Fibroblast of lung (primary cell): ENCODE results near the gene SORCS2. TPM values are rescaled to one million over a fixed set of nuclear protein-coding genes. Genes with fewer than 3 reads are reported as not detected.

ENCODE experiments used
- DNase-seq, 2 donors: peaks; one replicate each; pipeline versions ENCODE4 v3.0.0 to v3.0.0-alpha.2; 2010; ENCODE audit warnings: low read depth in 2 of 2
- H2AFZ ChIP-seq: 2 replicates; pipeline ENCODE4 v1.5.1; 2012; ENCODE audit warnings: low read length, control low read depth, inconsistent platforms
- H3K27ac ChIP-seq: 2 replicates; pipeline ENCODE4 v1.5.1; 2011; ENCODE audit warnings: low read length, control low read depth; ENCODE audit not compliant: insufficient read depth
- H3K27me3 ChIP-seq: 2 replicates; pipeline ENCODE4 v1.5.1; 2011; ENCODE audit warnings: mild to moderate bottlenecking, low read length; ENCODE audit not compliant: control insufficient read depth, insufficient read depth
- H3K36me3 ChIP-seq: 2 replicates; pipeline ENCODE4 v1.5.1; 2011; ENCODE audit warnings: low read length; ENCODE audit not compliant: control insufficient read depth, insufficient read depth
- H3K4me1 ChIP-seq: 2 replicates; pipeline ENCODE4 v1.5.1; 2011; ENCODE audit warnings: low read length; ENCODE audit not compliant: control insufficient read depth, insufficient read depth; ENCODE audit errors: extremely low read depth
- H3K4me2 ChIP-seq: 2 replicates; pipeline ENCODE4 v1.5.1; 2011; ENCODE audit warnings: low read length, control low read depth; ENCODE audit not compliant: insufficient read depth; ENCODE audit errors: extremely low read depth
- H3K4me3 ChIP-seq, 4 experiments: fragments of 200-600 bp in 1 of 4; sonication (generic) in 1 of 4; replicated peaks in 1 of 4; 2 replicates each; pipeline ENCODE4 v1.5.1; 2011 to 2016; ENCODE audit warnings: low read length in 4 of 4, low read depth in 3 of 4, mild to moderate bottlenecking in 3 of 4, control low read depth in 2 of 4, inconsistent platforms in 1 of 4, mixed read lengths in 1 of 4; ENCODE audit not compliant: insufficient read depth in 1 of 4; ENCODE audit errors: control extremely low read depth in 1 of 4
- H3K79me2 ChIP-seq: 2 replicates; pipeline ENCODE4 v1.5.1; 2012; ENCODE audit warnings: mild to moderate bottlenecking, low read length, inconsistent platforms; ENCODE audit not compliant: control insufficient read depth, insufficient read depth
- H3K9ac ChIP-seq: 2 replicates; pipeline ENCODE4 v1.5.1; 2011; ENCODE audit warnings: mild to moderate bottlenecking, low read length, control low read depth; ENCODE audit not compliant: insufficient read depth
- H3K9me3 ChIP-seq: 2 replicates; pipeline ENCODE4 v1.5.1; 2012; ENCODE audit warnings: low read depth, low read length; ENCODE audit not compliant: control insufficient read depth, insufficient read depth
- H4K20me1 ChIP-seq: 2 replicates; pipeline ENCODE4 v1.5.1; 2011; ENCODE audit warnings: low read length; ENCODE audit not compliant: control insufficient read depth, insufficient read depth; ENCODE audit errors: extremely low read depth
- EZH2 ChIP-seq: IDR thresholded peaks from 2 replicates; pipeline ENCODE4 v1.5.1; 2012; ENCODE audit warnings: low read length, control low read depth, mild to moderate bottlenecking; ENCODE audit errors: missing control alignments
- polyA plus RNA-seq, 2 donors: library from polyadenylated mRNA; depleted of rRNA in 1 of 2; stranded (reverse) in 1 of 2; unstranded in 1 of 2; fragments of >200 nt; gene quantifications; 2 replicates each; pipeline ENCODE4 v1.2.1, GENCODE V29; 2011 to 2012; ENCODE audit warnings: missing spikeins in 1 of 2
- total RNA-seq: library from RNA; depleted of rRNA; stranded (reverse); fragments of >200 nt; gene quantifications from 2 replicates; pipeline ENCODE4 v1.2.1, GENCODE V29; 2014
- TF ChIP-seq, protein P1 (sequence below), 2 donors: IDR thresholded peaks in 1 of 2; conservative IDR thresholded peaks in 1 of 2; 1 replicate in 1 of 2; 2 replicates in 1 of 2; pipeline ENCODE4 v1.5.1; 2011 to 2012; ENCODE audit warnings: low read length in 2 of 2, control low read depth in 1 of 2, inconsistent platforms in 1 of 2, low read depth in 1 of 2, mild to moderate bottlenecking in 1 of 2

The SORCS2 gene
- total and polyA plus RNA-seq, 2 donors (not counting 1 experiment from before 2014, with no cell fraction given), result 0.17 to 0.41 TPM

DNA sequence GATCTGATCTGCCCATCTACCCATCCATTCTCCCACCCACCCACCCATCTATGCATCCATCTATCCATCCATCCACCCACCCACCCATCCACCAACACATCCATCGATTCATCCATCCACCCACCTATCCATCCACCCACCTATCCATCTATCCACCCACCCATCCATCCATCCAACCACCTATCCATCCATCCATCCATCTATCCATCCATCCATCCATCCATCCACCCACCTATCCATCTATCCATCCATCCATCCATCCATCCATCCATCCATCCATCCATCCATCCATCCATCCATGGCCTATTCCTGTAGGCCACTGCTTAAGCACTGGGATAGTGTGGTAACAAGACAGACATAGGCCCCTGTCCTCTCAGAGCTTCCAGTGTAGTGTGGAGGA lies 69.8 kb downstream of the SORCS2 start:
- no peak for DNase-seq
- Histone ChIP-seq H3K27ac (no peak overlapping the region), H3K9me3 (no peaks in the 10 kb centered on the region), H2AFZ (no peak overlapping the region), H3K4me2 (no peak overlapping the region), H4K20me1 (no peaks in the 10 kb centered on the region), H3K79me2 (no peaks in the 10 kb centered on the region), H3K27me3 (peaks cover 16% of the 10 kb centered on the region), H3K9ac (no peak overlapping the region), H3K36me3 (no peaks in the 10 kb centered on the region), H3K4me1 (no peaks in the 10 kb centered on the region), H3K4me3 (no peak overlapping the region)
- TF ChIP-seq EZH2, result no peak
- TF ChIP-seq, protein P1, sequence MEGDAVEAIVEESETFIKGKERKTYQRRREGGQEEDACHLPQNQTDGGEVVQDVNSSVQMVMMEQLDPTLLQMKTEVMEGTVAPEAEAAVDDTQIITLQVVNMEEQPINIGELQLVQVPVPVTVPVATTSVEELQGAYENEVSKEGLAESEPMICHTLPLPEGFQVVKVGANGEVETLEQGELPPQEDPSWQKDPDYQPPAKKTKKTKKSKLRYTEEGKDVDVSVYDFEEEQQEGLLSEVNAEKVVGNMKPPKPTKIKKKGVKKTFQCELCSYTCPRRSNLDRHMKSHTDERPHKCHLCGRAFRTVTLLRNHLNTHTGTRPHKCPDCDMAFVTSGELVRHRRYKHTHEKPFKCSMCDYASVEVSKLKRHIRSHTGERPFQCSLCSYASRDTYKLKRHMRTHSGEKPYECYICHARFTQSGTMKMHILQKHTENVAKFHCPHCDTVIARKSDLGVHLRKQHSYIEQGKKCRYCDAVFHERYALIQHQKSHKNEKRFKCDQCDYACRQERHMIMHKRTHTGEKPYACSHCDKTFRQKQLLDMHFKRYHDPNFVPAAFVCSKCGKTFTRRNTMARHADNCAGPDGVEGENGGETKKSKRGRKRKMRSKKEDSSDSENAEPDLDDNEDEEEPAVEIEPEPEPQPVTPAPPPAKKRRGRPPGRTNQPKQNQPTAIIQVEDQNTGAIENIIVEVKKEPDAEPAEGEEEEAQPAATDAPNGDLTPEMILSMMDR (conservative IDR thresholded peaks at IDR 0.05 in 1 of 2, IDR thresholded peaks at IDR 0.05 in 1 of 2; ENCODE audit: low read depth in 1 of 2, low read length in 2 of 2), result no peak

GRCh38 chr4:7263166-7263565 lies 70.8 kb downstream of the SORCS2 start:
- Histone ChIP-seq H3K4me1 (no peaks in the 10 kb centered on the region), H2AFZ (no peak overlapping the region), H3K4me2 (no peak overlapping the region), H3K4me3 (no peak overlapping the region), H3K9ac (no peak overlapping the region), H4K20me1 (no peaks in the 10 kb centered on the region), H3K27ac (no peak overlapping the region), H3K9me3 (no peaks in the 10 kb centered on the region), H3K79me2 (no peaks in the 10 kb centered on the region), H3K36me3 (no peaks in the 10 kb centered on the region), H3K27me3 (peaks cover 10% of the 10 kb centered on the region)
- TF ChIP-seq, protein P1 (conservative IDR thresholded peaks at IDR 0.05 in 1 of 2, IDR thresholded peaks at IDR 0.05 in 1 of 2; ENCODE audit: low read depth in 1 of 2, low read length in 2 of 2), result no peak
- no peak for TF ChIP-seq EZH2
- no peak for DNase-seq

DNA sequence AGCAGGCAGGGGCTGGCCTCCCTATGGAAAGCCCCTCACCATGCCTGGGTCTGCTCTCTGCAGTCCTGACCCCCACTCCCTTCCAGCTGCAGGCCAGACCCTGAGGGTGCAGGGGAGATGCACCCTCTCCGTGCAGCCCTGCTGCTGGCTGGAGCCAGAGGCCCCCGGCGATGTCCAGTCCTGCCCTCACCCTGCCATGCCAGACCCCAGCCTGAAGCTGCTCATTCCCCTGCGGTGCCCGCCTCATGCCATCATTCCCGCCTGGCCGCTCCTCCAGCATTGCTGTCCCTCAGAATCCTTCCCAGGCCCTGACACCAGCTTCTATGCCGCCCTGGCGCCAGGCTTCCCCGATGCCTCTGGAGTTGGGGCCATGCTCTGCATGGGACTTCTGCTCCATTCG lies 72.4 kb downstream of the SORCS2 start:
- H3K4me1 ChIP-seq, result no peaks in the 10 kb centered on the region
- H3K79me2 ChIP-seq, result no peaks in the 10 kb centered on the region
- no peak overlapping the region for H3K4me3 ChIP-seq
- no peaks in the 10 kb centered on the region for H3K36me3 ChIP-seq
- H3K27ac ChIP-seq, result no peak overlapping the region
- TF ChIP-seq EZH2, result no peak
- TF ChIP-seq, protein P1 (conservative IDR thresholded peaks at IDR 0.05 in 1 of 2, IDR thresholded peaks at IDR 0.05 in 1 of 2; ENCODE audit: low read depth in 1 of 2, low read length in 2 of 2), result no peak
- H4K20me1 ChIP-seq, result no peaks in the 10 kb centered on the region
- H3K27me3 ChIP-seq, result peaks cover 10% of the 10 kb centered on the region
- H3K9ac ChIP-seq, result no peak overlapping the region
- H2AFZ ChIP-seq, result no peak overlapping the region
- no peak overlapping the region for H3K4me2 ChIP-seq
- DNase-seq, result no peak
- no peaks in the 10 kb centered on the region for H3K9me3 ChIP-seq
